ENCODE data around the gene PMPCA. TPM values are rescaled to one million over a fixed set of nuclear protein-coding genes. Genes with fewer than 3 reads are reported as not detected.

The PMPCA gene
- total RNA-seq, 1 experiment from 2014 or later: 94.5 TPM

DNA sequence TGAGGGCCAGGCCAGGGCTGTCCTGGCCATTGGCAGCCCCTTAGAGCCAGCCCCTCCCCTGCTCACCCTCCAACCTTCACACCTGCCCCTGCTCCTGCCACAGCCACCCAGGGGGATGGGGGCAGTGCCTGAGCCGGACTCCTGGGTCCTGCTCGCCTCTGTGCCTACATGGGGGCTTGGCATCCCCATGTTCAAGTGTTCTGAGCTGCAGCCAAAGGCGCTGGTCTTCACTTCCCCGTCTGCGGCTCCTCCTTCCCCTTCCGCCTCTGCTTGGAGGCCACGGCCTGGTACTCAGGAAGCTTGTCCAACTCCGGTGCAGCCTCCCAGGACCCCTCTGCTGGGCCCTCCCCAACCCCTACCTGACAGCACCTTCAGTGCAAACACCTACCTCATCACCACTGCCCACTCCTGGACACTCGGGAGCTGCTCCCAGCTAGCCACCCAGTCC is 44.7 kb upstream of the PMPCA start:
- H3K14ac ChIP-seq (ENCODE audit: insufficient read depth, low read length): no peak overlapping the region
- H3K9me3 ChIP-seq (ENCODE audit: control insufficient read depth, low read depth, low read length): no peaks in the 10 kb centered on the region
- H3K27ac Mint-ChIP-seq: no peak overlapping the region

More for the DNA sequence above, 44.7 kb upstream of the PMPCA start:
- no peak overlapping the region for H3K9ac ChIP-seq (ENCODE audit: extremely low read depth, insufficient read length, low read length)
- no peak overlapping the region for H2BK20ac ChIP-seq (ENCODE audit: low read depth, low read length, poor library complexity, severe bottlenecking)
- H2BK15ac ChIP-seq (ENCODE audit: low read depth, low read length): no peak overlapping the region
- no peaks in the 10 kb centered on the region for H3K4me1 ChIP-seq (ENCODE audit: insufficient read depth, low read length)
- H3K56ac ChIP-seq (ENCODE audit: insufficient read length, low read depth, low read length): no peak overlapping the region
- H2AK5ac ChIP-seq (ENCODE audit: insufficient read length, low read length): no peak overlapping the region
- H3K4me3 Mint-ChIP-seq: no peak overlapping the region
- H2BK12ac ChIP-seq (ENCODE audit: insufficient read length, low read depth, low read length): no peak overlapping the region
- TF ChIP-seq, protein P1, sequence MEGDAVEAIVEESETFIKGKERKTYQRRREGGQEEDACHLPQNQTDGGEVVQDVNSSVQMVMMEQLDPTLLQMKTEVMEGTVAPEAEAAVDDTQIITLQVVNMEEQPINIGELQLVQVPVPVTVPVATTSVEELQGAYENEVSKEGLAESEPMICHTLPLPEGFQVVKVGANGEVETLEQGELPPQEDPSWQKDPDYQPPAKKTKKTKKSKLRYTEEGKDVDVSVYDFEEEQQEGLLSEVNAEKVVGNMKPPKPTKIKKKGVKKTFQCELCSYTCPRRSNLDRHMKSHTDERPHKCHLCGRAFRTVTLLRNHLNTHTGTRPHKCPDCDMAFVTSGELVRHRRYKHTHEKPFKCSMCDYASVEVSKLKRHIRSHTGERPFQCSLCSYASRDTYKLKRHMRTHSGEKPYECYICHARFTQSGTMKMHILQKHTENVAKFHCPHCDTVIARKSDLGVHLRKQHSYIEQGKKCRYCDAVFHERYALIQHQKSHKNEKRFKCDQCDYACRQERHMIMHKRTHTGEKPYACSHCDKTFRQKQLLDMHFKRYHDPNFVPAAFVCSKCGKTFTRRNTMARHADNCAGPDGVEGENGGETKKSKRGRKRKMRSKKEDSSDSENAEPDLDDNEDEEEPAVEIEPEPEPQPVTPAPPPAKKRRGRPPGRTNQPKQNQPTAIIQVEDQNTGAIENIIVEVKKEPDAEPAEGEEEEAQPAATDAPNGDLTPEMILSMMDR (conservative IDR thresholded peaks at IDR 0.05): no peak
- no peak overlapping the region for H3K23ac ChIP-seq (ENCODE audit: insufficient read length, low read depth, low read length)
- H3K23me2 ChIP-seq (ENCODE audit: insufficient read length, low read depth, low read length, poor library complexity, severe bottlenecking): no peaks in the 10 kb centered on the region
- no peak overlapping the region for H2BK120ac ChIP-seq (ENCODE audit: low read depth, low read length, poor library complexity, severe bottlenecking)
- no peak overlapping the region for H2AFZ ChIP-seq (ENCODE audit: low read length)
- no peak overlapping the region for H4K8ac ChIP-seq (replicated peaks; ENCODE audit: insufficient read length, low read depth, low read length)
- H3K4ac ChIP-seq (ENCODE audit: low read depth, low read length): no peak overlapping the region
- peaks cover 1% of the 10 kb centered on the region; the same call in 1 of the 2 replicates for H3K27me3 Mint-ChIP-seq (ENCODE audit: low read depth)
- H3K79me2 ChIP-seq (ENCODE audit: insufficient read depth, low read length): no peaks in the 10 kb centered on the region
- no peak overlapping the region for H2BK5ac ChIP-seq (ENCODE audit: insufficient read length, low read length)
- no peak overlapping the region for H3T11ph ChIP-seq (ENCODE audit: low read length)
- H3K4me1 Mint-ChIP-seq: peaks cover 3 to 5% of the 10 kb centered on the region in 2 experiments; a peak in 1 of 4 replicates
- no peak overlapping the region for H4K91ac ChIP-seq (ENCODE audit: insufficient read length, low read depth, low read length)
- H3K9me3 Mint-ChIP-seq: no peaks in the 10 kb centered on the region
- no peaks in the 10 kb centered on the region for H4K20me1 ChIP-seq (ENCODE audit: control insufficient read depth, insufficient read depth, insufficient read length)
- no peaks in the 10 kb centered on the region for H3K27me3 ChIP-seq (ENCODE audit: insufficient read depth, low read length)
- no peak overlapping the region for H3K4me2 ChIP-seq (ENCODE audit: insufficient read depth, insufficient read length, low read length)
- H3K18ac ChIP-seq (ENCODE audit: insufficient read length, low read depth, low read length): no peak overlapping the region
- H4K5ac ChIP-seq (ENCODE audit: insufficient read length, low read depth, low read length): no peak overlapping the region
- peaks cover 0 to 10% (median 0%) of the 10 kb centered on the region in 3 experiments; a peak in 3 of 7 replicates for H3K36me3 Mint-ChIP-seq (ENCODE audit: insufficient read depth in 1 of 3, low read depth in 3 of 3)
- no peaks in the 10 kb centered on the region for H3K79me1 ChIP-seq (ENCODE audit: insufficient read depth, low read depth, low read length, poor library complexity, severe bottlenecking)
- no peak for DNase-seq
- no CpG with 5 or more reads among the region's 9 CpGs for WGBS (ENCODE audit: extremely low coverage, insufficient read length, low lambda C conversion rate)
- H3K27ac ChIP-seq (ENCODE audit: insufficient read length, low read depth, low read length): no peak overlapping the region
